NCI-H2171 (cell line): Measurements from ENCODE around the gene DGKG.

Source experiments
- DNase-seq: peaks from one replicate; lab custom pipeline; 2025; lab: John Stamatoyannopoulos, UW

Gene DGKG

GRCh38 chr3:186171521-186171920, 190.5 kb downstream of the DGKG start:
- no peak for DNase-seq

DNA sequence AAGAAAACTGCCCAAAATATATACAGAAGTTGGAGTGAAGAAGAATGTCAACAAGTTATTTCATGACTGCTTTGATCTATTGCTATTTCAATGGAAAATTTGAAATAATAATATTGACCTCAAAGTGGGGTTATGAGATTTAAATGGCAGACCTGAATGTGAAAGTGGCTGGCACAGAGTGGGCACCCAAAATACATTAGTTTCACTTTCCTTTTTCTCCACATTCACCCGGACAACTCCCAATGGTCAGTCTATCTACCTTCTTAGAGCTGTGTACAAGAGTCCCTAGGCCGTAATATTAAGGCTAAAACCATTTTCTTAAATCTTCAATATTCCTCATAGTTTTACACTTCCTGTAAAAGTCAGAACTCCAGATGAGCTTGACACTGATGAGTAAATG, 191.5 kb downstream of the DGKG start:
- no peak for DNase-seq

DNA sequence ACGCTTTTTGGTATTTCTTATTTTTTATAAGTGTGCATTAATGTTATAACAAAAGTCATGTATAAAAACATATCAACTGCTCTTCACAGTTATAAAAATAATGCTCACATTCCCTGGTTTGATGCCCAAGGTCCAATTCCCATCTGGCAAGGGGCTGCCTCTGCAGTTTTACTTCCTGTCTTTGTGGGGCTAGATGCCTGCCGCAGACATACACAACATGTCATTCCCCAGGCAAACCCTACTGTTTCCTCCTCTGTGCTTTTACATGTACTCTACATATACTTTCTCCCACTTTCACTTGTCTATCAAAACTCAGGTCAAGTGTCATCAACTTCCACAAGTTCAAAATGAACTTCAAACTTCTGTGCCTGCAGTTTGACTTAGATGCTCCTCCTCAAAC, 192.7 kb downstream of the DGKG start:
- DNase-seq, result no peak

DNA sequence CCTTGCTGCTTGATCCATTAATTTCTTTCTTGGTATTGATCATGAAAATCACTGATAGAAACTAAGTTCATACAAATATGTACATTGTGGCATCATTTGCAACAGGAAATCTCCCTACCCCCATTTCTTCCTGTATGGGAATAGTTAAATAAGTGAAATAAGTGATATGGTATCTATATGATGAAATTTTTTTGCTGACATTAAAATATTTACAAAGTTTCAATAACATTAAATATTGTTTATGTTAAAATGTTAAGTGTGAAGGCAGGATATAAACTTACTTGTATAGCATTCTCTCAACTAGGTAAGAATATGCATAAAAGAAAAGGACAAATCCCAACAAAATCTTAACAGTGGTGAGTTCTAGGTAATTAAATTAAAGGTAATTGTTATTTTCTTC, 193.1 kb downstream of the DGKG start:
- DNase-seq, result no peak

DNA sequence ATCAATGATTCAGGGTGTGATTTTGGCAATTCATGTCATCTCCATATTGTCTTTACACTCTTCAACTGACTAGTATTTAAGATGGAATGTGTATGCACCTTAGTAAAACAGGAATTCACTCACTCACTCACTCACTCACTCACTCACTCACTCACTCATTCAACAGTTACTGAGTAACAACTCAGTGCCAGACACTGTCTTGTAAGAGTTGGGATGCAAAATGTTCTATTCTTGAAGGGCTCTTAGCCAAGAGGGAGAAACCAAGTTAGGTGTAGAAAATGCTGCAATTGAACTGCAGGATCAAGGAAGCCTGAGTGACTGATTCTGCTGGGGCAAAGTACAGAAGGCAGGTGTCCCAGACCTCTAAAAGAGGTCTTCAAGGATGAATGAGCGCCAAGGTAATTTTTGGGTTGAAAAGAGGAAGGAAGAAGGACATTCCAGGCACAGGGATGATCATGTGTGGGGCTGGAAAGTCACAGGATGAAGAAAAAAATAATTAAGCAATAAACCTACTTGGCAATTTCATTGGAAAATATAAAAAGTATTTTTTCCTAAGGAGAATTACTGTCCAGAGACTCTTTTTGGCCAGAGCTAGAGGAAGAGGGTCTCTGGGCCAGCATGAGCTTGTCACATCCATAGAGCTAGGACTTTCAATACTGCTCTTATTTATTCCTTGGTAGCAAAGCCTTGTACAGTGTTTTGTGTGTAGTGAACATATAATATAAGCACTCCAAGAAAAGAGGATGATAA, 194.2 kb downstream of the DGKG start:
- DNase-seq, result no peak

GRCh38 chr3:186166491-186167288, 195.3 kb downstream of the DGKG start:
- no peak for DNase-seq

DNA sequence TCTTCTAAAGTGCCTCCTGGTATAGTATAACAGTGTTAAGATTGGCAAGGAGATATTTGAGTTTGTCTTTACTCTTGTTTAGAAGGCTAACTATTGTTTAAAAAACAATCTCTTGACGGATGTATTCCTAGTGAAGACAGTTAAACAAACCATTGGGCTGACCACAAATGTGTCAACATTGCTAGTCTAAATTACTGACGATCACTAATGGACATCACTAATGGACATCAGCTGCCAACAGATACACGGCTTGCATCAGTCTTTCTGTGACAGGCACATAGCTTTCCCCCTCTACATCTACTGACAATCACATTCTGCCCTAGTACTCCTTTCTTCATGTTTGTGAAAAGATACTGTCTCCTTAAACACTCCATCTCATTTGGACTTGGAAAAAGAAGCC, 196.0 kb downstream of the DGKG start:
- no peak for DNase-seq

DNA sequence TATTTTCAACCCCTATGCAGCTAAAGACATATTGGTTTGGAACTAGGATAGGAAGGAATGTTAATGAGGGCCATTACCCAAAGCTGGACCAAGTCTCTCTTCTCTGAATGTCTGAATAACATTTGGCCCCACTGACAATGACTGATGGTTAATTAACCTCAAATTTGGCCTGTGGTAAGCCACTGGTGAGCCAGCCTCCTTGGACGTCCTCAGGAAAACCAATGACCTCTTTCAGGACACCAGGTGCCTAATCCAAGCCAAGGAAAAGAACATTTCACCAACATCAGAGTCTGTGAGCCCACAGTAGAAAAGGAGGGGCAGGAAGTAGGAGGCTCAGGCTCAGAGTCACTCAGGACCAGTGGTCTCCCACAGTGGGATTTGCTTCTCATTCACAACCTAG, 196.7 kb downstream of the DGKG start:
- no peak for DNase-seq

DNA sequence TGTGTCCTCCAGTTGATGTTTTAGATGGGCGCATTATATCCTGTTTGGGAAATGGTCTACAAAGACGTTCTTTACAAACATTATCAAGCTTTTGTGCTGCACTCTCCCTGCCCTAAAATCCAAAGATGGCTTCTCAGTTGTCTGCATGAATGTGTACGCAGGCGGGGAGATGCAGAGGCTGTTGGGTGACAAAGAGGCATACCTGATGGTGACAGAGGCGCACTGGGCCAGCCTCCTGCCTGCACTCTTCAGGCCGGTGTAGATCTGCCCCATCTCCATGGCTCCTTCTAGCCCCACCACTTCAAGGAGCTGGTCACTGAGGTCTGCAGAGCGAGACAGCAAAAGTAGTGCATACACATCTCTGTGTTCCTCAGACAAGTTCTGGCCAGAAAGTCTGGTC, 197.3 kb downstream of the DGKG start:
- DNase-seq, result no peak

DNA sequence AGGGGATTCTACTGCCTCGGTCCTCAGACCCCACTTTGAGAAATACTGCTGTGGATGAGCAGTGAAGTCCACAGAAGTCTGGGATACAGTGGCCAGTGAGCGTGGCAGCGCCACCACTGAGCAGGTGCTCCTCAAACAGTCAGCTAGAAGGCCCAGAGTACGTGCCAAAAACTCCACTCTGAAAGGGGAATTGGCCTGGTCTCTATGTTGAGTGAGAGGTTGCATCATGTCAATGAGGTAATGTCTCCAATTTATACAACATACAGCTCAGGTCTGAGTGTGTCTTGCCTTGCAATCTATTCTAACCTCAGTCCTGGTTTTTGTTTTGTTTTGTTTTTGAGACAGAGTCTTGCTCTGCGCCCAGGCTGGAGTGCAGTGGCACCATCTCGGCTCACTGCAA, 199.8 kb downstream of the DGKG start:
- DNase-seq, result no peak

- DNase-seq, result no peak
These were observed 201.3 kb downstream of the DGKG start for GRCh38 chr3:186160691-186161243.

DNA sequence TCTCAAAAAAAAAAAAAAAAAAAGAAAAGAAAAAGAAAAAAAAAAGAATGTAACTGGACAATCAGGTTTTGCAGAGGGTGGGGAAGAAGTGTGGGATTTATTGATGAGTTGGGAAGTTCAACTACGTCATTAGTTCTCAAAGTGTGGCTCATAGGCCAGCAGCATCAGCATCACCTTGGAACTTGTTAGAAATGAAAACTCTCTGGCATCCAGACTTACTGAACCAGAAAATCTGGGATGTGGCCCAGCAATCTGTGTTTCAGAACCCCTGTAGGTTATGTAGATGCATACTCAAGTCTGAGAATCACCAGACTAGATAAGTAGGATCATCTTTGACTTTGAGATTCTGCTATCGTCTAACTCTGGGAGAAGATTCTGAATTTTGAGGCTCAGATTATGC, 207.4 kb downstream of the DGKG start:
- DNase-seq, result no peak

DNA sequence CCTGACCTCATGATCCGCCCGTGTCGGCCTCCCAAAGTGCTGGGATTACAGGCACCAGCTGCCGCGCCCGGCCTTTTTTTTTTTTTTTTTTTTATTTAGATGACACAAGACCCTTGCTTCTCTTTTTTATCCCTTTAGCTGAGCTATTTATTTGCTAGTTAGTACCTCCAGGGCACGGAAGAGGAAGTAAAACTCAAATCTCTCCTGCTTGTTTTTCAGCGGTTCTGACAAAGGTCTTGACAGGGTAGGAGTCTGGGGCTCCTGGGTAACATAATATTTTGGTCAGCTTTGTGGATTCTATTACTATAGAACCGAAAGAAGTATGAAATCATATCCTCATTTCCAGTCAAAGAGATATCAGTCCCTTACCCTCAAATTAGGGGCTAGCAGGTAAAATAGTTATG, 209.1 kb downstream of the DGKG start:
- DNase-seq, result no peak

DNA sequence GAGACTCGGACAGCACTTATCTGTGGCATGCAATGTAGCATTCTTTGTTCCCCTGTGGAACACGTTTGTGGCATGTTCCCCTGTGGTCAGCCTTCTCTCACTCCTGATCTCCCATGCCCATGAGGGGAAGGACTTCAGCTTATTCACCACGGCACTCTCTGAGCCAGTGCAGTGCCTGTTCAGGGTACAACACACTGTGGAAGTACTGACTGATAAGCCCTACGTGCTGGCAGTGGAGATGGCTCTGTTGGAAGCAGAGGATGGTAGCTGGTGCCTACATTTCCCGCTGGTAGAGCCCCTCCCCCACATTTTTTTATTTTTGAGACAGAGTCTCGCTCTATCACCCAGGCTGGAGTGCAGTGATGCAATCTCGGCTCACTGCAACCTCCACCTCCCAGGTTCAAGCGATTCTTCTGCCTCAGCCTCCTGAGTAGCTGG, 209.7 kb downstream of the DGKG start:
- DNase-seq, result no peak

DNA sequence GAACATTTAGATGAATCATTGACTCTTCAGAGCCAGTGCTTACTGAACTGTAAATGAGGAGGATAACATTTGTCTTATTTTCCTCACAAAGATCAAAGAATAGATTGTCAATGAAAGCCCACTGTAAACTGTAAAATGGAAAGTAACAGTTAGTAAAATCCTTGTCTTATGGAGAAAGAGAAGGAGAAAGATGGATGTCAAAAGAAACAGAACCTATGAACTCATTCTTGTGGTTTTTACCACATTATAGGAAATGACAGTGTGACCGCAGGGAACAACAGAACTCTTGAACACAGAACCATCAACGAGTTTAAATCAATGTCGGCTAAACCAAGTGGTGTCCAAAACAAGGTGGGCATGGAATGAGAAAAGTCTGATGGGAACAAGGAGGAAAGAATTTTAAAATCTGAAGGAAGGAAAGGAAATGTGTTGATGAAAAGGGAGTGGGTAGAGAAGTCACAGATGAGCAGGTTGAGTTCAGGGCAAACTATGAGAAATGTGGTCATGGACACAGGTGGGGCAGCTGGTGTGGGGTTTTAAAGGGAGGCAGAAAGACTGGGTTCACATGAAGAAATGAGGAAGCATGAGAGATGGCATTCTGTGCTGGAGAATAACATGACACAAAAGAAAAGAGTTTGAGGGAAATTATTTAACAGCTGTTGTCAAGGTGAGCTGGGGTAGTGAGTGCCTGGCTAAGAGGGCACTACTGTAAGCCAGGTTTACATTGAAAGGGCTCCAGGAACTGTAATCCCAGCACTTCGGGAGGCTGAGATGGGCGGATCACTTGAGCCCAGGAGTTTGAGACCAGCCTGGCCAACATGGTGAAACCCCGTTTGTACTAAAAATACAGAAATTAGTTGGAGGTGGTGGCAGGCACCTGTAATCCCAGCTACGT, 210.7 kb downstream of the DGKG start:
- no peak for DNase-seq

- DNase-seq, result no peak
These were observed 211.8 kb downstream of the DGKG start for GRCh38 chr3:186150041-186150830.

DNA sequence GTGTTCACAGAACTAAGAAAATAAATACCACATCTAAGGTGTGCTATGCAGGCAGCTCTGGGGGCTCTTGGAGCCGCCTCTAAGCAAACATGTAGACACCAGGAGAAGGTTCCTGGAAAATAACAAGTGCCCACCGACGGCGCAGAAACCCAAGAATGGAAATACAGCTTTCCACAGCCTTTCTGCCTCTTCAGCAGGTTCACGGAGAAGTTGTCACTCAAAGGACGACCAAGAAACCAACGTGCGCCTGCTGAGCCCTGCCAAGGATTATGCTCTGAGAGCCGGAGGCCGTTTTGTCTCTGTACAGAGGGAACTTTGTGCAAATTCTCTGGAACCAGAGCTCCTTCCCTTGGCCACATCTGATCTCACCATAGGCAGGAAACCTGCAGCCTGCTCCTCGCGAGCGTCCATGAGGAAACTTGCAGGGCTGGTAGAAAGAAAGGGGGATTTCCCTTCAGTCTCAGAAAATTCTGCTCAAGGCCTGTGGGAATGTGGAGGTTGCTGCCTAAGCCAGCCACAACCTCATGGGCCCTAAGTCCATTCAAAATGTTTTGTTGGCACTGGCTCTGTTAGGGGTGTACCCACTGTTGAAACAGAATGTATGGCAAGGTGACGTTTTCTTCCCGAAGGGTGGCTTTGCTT, 212.6 kb downstream of the DGKG start:
- no peak for DNase-seq

DNA sequence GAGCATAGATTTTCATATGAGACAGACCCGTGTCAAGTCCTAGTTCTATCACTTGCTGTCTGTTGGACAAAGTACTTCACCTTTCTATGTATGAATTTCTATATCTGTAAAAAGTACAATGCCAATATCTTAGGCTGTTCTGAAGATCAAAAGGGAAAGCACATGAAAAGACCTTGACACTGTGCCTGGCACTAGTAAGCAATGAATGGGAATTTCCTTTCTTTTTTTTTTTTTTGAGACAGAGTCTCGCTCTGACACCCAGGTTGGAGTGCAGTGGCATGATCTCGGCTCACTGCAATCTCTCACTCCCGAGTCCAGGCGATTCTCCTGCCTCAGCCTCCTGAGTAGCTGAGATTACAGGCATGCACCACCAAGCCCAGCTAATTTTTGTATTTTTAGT, 217.8 kb downstream of the DGKG start:
- no peak for DNase-seq

DNA sequence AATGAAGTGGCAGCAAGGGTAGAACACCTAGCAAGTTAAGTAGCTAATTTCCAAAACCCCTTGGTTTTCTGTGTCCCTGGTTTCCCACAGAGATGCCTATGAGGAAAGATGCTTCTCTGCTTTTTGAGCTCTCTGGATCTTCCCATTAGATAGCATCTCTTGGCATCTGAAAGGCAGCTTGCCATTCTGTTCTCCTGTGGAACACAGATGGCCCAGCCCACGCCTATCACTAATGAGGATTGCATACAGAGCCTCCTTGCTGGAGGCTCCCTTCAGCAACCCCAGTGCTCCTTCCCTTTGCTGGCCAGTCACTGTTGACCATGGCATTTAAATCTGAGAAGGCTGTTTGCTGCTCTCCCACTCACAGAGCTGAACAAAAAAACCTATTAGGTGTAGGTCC, 218.8 kb downstream of the DGKG start:
- DNase-seq, result no peak

DNA sequence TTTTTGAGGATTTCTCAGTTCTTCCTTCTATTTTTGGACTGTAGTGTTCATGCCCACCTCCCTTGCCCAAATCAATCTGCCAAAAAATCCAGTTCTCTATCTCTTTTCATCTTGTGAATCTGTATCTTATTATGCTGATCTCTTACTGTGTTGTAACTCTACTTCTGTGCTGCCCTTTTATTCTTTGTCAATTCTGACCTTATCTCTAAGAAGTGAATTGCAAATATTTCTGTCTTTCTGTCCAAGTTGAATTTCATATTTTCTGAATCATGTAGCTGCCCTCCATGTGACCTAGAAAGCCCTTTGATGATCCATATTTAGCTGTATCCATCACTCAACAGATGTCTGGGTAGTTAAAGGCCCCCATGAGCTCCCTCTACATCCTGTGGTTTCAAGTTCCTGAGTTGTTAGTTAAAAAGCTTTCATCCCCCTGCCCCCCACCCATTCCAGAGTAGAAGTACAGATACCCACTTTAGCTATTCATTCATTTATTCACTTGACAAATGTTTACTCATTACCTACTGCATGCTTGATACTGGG, 219.6 kb downstream of the DGKG start:
- DNase-seq, result no peak

- DNase-seq, result no peak
These were observed 220.2 kb downstream of the DGKG start for GRCh38 chr3:186141790-186142189.
